GM12875 (cell line): Measurements from ENCODE around the gene ARHGAP32.

Experiments
- H3K4me3 ChIP-seq: one replicate; pipeline ENCODE4 v1.5.1; 2011; ENCODE audit warnings: low read depth, low read length, control low read depth
- TF ChIP-seq, protein P1 (sequence below): IDR thresholded peaks from 2 replicates; pipeline ENCODE4 v1.5.1; 2011; ENCODE audit warnings: low read depth, mild to moderate bottlenecking, control low read depth, inconsistent platforms, low read length, moderate library complexity, borderline replicate concordance; ENCODE audit not compliant: insufficient read depth

Gene ARHGAP32

DNA sequence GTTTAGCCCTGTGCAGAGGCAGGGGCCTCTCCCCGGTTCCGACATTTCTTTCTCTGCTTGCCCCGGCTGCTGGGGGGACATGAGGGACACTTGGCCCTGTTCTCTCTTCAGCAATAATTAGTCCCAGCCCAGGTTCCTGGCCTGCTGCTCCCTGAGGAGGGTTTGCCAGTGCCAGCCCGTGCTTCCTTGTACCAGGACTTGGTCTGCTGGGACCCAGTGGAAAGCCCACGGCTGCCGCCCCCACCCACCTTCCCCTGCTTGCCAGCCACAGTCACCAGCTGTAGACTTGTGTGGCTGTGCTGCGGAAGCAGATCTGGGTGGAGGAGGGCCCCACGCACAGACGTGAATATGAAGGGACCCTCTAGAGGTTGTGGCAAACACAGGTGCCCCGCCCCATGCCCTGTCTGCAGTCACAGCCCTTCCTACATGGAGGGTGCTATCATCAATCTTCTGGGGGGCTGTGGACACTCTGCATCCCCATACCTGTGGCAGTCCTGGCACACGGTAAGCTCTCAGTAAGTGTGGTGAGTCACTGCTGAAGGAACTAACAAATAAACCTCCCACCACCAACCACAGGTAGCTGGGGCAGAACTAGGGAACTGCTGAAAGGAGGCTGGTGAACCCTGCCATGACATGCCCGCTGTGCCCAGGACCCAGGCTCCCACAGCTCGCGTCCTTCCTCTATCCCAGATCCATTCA lies 250.4 kb downstream of the ARHGAP32 start:
- H3K4me3 ChIP-seq, result no peak overlapping the region
- TF ChIP-seq, protein P1, sequence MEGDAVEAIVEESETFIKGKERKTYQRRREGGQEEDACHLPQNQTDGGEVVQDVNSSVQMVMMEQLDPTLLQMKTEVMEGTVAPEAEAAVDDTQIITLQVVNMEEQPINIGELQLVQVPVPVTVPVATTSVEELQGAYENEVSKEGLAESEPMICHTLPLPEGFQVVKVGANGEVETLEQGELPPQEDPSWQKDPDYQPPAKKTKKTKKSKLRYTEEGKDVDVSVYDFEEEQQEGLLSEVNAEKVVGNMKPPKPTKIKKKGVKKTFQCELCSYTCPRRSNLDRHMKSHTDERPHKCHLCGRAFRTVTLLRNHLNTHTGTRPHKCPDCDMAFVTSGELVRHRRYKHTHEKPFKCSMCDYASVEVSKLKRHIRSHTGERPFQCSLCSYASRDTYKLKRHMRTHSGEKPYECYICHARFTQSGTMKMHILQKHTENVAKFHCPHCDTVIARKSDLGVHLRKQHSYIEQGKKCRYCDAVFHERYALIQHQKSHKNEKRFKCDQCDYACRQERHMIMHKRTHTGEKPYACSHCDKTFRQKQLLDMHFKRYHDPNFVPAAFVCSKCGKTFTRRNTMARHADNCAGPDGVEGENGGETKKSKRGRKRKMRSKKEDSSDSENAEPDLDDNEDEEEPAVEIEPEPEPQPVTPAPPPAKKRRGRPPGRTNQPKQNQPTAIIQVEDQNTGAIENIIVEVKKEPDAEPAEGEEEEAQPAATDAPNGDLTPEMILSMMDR, result no peak

DNA sequence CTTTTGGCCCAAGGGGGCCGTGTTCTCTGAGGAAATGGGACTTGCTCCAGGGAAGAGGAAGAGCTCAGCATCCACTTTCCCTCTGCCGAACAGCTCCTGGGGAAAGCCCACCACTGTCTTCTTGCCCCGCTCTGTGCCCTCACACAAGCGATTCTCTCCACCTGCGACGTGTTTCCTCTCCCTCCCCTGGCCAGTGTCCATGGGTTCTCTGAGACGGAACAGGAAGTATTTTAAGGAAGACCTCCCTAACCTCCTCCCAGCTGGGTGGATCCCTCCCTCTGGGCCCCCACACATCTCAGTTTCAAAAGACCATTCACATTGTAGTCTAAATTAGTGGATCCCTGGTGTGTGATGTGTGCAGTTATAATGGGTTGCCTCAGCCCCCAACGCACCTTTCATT lies 251.0 kb downstream of the ARHGAP32 start:
- H3K4me3 ChIP-seq, result no peak overlapping the region
- TF ChIP-seq, protein P1, result no peak

DNA sequence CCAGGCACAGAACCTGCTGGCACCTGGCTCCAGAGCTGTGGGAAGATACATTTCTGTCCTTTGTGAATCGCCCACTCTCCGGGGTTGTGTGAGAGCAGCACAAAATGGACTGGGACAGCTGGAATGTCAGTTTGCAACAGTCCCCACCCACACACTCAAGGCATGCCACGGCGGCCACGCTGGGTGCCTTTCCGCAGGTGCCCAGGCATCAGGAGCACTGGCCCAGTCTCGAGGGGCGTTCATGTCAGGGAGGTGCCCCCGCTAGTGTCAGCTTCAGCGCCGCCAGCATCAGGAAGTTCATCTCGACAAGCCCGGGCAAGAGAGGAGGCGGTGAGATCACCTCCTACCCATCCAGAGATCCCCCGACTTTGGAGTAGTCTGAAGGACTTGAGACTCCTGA lies 251.5 kb downstream of the ARHGAP32 start:
- TF ChIP-seq, protein P1, result no peak
- no peak overlapping the region for H3K4me3 ChIP-seq

DNA sequence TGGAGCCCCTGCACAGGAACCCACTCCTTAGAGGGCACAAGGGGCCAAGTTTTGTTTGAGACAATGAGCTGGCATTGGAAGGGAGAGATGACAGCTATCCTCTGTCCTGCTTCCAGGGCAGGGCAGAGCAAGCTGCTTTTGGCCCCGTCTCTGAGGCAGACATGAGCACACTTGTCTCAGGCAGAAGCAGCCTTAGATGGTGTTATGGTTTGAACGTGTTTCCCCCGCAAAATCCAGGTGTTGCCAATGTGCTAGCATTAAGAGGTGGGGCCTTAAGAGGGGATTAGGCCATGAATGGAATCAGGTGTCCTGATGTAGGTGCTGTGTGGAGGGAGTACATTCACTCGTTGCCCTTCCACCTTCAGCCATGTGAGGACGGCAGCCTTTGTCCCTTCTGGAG lies 252.0 kb downstream of the ARHGAP32 start:
- TF ChIP-seq, protein P1, result no peak
- H3K4me3 ChIP-seq, result no peak overlapping the region

DNA sequence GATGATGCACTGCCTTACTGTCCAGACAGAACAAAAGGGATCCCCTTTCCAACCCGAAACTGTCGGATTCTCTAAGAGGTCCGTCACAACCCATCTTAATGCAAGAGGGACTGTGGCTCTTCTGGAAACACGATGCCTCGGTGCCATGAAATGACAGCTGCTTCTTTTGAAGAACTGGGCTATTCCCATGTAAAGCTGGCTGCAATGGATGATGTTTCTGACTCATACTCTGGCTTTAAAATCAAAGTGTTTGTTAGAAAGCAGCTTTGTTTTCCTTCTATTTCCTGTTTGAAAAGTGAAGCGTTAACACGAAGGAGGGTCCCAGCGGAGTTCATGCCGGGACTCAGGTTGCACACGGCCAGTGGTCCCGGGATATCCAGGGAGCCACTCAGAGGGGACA lies 252.5 kb downstream of the ARHGAP32 start:
- H3K4me3 ChIP-seq, result no peak overlapping the region
- TF ChIP-seq, protein P1, result no peak

DNA sequence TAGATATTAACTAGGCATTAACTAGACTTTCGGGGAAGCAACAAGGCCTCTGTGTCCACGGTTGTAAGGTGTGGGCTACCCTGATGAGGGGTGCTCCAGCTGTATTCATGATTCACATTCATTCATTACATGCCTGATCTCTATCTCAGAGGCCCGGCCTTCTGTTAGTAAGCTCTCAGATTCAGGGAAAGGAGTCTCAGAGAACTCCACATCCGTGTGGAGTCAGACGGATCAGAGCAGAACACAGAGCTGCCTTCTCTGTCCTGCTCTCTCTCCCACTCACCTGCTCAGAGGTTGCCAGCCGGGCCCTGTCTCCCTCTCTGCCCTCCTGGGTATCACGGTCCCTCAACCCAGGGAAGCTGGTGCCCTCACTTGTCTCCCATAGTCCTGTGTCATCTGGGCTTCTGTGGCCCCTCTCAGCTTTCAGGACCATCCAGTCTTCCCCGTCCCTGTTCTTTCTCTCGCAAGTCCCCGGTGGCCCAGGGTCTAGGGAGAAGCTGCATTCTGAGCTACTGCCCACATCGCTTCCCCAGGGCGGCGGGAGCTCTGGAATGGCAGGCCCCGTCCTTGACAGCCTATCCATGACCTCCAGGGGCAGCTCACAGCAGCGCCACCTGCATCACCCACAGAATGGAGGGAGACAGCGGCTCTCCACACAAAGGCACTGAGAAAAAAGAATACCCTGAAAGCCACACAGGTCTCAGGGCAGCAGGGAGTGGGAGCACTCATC lies 253.8 kb downstream of the ARHGAP32 start:
- TF ChIP-seq, protein P1, result no peak
- H3K4me3 ChIP-seq, result no peak overlapping the region

DNA sequence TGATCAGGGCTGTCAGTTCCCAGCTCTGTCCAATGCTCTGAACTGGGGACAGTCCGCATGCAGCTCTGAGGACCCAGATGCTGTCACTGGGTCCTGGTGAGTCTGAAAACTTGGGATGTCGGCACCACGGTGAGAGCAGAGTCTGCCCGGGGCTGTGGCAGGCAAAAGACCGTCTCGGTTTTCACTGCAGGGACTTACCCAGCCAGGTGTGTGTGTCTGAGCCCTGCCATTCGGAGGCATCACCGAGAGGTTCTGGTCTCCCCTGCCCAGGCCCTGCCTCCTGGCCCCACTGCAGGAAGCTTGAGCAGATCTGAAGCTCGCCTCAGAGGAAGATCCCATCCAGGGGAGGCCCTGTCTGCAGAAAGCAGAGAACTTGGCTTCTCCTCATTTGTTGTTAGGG lies 254.6 kb downstream of the ARHGAP32 start:
- no peak overlapping the region for H3K4me3 ChIP-seq
- TF ChIP-seq, protein P1, result no peak
